OCI-LY7 (cell line): ENCODE data around the gene DDX56. TPM values are rescaled to one million over a fixed set of nuclear protein-coding genes. Genes with fewer than 3 reads are reported as not detected.
A peak's percentile ranks its signal among the peaks of the same experiment; 100 is the strongest.

Experiments
- BruUV-seq: library from RNA; stranded (reverse); fragments of 400-500 nt; replicated peaks from 2 replicates; lab custom pipeline; 2021; lab: Mats Ljungman, UMichigan
- CTCF ChIA-PET: fragments of 300-600 bp; sonication (Branson Sonifier 250); formaldehyde crosslinking; loops from one replicate; lab custom pipeline; 2022; ENCODE audit warnings: antibody characterized with exemption; ENCODE audit not compliant: unreplicated experiment; lab: Charles Lee
- POLR2A ChIA-PET: fragments of 300-600 bp; sonication (Branson Sonifier 250); formaldehyde crosslinking; loops from one replicate; lab custom pipeline; 2022; ENCODE audit warnings: antibody characterized with exemption; lab: Charles Lee
- DNase-seq: peaks from one replicate; pipeline ENCODE4 v3.0.0-alpha.2; 2015; ENCODE audit warnings: low spot score
- H2AFZ ChIP-seq: fragments of 200-600 bp; sonication (generic), shearing (Covaris generic); 2 replicates; pipeline ENCODE4 v1.6.1; 2014; ENCODE audit warnings: mild to moderate bottlenecking, antibody characterized with exemption, low read length, moderate library complexity
- H3K27ac ChIP-seq: fragments of 200-600 bp; sonication (generic); 2 replicates; pipeline ENCODE4 v1.5.1; 2014; ENCODE audit warnings: mixed run types, low read depth, mild to moderate bottlenecking, moderate library complexity, low read length, inconsistent platforms; ENCODE audit not compliant: poor library complexity, severe bottlenecking
- H3K36me3 ChIP-seq: fragments of 200-600 bp; sonication (generic); 2 replicates; pipeline ENCODE4 v1.6.1; 2014; ENCODE audit warnings: mild to moderate bottlenecking, antibody characterized with exemption, low read length, moderate library complexity, mixed read lengths; ENCODE audit not compliant: insufficient read depth
- H3K4me1 ChIP-seq: fragments of 200-600 bp; sonication (generic); 2 replicates; pipeline ENCODE4 v1.5.1; 2014; ENCODE audit warnings: mild to moderate bottlenecking, low read length; ENCODE audit not compliant: insufficient read depth, poor library complexity, severe bottlenecking
- H3K4me2 ChIP-seq: fragments of 200-600 bp; sonication (generic); 2 replicates; pipeline ENCODE4 v1.6.1; 2014; ENCODE audit warnings: mild to moderate bottlenecking, low read length
- H3K4me3 ChIP-seq: fragments of 200-600 bp; sonication (generic); 2 replicates; pipeline ENCODE4 v1.5.1; 2014; ENCODE audit warnings: mild to moderate bottlenecking, low read depth, low read length; ENCODE audit not compliant: poor library complexity, severe bottlenecking
- H3K79me2 ChIP-seq: fragments of 200-600 bp; sonication (generic); 2 replicates; pipeline ENCODE4 v1.6.1; 2016; ENCODE audit warnings: low read depth, mild to moderate bottlenecking, low read length, moderate library complexity, mixed read lengths; ENCODE audit not compliant: insufficient read depth
- H3K9me2 ChIP-seq: fragments of 200-600 bp; sonication (generic); 2 replicates; pipeline ENCODE4 v1.6.1; 2016; ENCODE audit warnings: mild to moderate bottlenecking, low read length, mixed read lengths; ENCODE audit not compliant: insufficient read depth
- H3K9me3 ChIP-seq: fragments of 200-600 bp; sonication (generic); 2 replicates; pipeline ENCODE4 v1.6.1; 2014; ENCODE audit warnings: mild to moderate bottlenecking, mixed run types, low read length, mixed read lengths
- H4K20me1 ChIP-seq: fragments of 200-600 bp; sonication (generic); 2 replicates; pipeline ENCODE4 v1.6.1; 2014; ENCODE audit warnings: mild to moderate bottlenecking, antibody characterized with exemption, low read length, moderate library complexity, mixed read lengths; ENCODE audit not compliant: insufficient read depth
- EZH2phosphoT487 ChIP-seq: fragments of 200-600 bp; sonication (generic); IDR thresholded peaks from 2 replicates; pipeline ENCODE4 v1.6.1; 2018; ENCODE audit warnings: low read depth, borderline replicate concordance, mild to moderate bottlenecking, mixed run types, antibody characterized with exemption, low read length, moderate library complexity, mixed read lengths
- intact Hi-C: fragments of 100-400 bp; cut with micrococcal nuclease; formaldehyde crosslinking; loops from one replicate; pipeline ENCODE4 v1.10.0; 2022; ENCODE audit not compliant: unreplicated experiment
- total RNA-seq, 2 experiments: library from RNA; depleted of rRNA in 1 of 2; stranded (reverse); fragments of >200 nt in 1 of 2; shearing (Covaris generic) in 1 of 2; gene quantifications; 2 replicates each; pipeline ENCODE4 v1.2.3, GENCODE V29; 2014 to 2022
- TF ChIP-seq, protein P1 (sequence below): fragments of 200-600 bp; sonication (generic); conservative IDR thresholded peaks from 2 replicates; pipeline ENCODE4 v1.5.1; 2014; ENCODE audit warnings: mild to moderate bottlenecking, antibody characterized with exemption, low read length, moderate library complexity, mixed read lengths

DDX56 gene
- total RNA-seq, 2 experiments from 2014 or later, result 89.2 to 95.4 TPM

DNA sequence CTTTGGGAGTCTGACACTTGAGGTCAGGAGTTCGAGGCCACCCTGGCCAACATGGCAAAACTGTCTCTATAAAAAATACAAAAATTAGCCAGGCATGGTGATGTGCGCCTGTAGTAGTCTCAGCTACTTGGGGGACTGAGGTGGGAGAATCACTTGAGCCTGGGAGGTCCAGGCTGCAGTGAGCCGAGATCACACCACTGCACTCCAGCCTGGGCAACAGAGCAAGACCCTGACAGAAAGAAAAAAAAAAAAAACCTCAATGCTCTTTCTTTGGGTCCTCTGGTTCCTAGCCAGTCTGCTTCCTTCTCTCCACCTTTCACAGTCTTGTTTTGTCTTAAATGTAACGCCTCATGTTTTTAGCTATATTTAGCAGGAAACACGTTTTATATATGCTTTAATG is 42.1 kb upstream of the DDX56 start:
- H3K9me3 ChIP-seq, result no peaks in the 10 kb centered on the region
- TF ChIP-seq EZH2phosphoT487, result no peak
- TF ChIP-seq, protein P1, sequence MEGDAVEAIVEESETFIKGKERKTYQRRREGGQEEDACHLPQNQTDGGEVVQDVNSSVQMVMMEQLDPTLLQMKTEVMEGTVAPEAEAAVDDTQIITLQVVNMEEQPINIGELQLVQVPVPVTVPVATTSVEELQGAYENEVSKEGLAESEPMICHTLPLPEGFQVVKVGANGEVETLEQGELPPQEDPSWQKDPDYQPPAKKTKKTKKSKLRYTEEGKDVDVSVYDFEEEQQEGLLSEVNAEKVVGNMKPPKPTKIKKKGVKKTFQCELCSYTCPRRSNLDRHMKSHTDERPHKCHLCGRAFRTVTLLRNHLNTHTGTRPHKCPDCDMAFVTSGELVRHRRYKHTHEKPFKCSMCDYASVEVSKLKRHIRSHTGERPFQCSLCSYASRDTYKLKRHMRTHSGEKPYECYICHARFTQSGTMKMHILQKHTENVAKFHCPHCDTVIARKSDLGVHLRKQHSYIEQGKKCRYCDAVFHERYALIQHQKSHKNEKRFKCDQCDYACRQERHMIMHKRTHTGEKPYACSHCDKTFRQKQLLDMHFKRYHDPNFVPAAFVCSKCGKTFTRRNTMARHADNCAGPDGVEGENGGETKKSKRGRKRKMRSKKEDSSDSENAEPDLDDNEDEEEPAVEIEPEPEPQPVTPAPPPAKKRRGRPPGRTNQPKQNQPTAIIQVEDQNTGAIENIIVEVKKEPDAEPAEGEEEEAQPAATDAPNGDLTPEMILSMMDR, result no peak
- ChIA-PET POLR2A (interaction anchor here (0.5 to 2.6 kb wide), 5 partner anchors 9 to 231 kb away, joined by 3 to 8 read pairs (median 4); partner anchors contain the start of gene OGDH), CTCF (no interaction called here)
- intact Hi-C loops, result no loop called here
- H3K9me2 ChIP-seq, result no peaks in the 10 kb centered on the region
- peaks cover 18% of the 10 kb centered on the region for H3K4me1 ChIP-seq
- no peak for DNase-seq
- peaks cover 10% of the 10 kb centered on the region for H4K20me1 ChIP-seq
- H3K4me2 ChIP-seq, result peak overlapping the region; percentile 14; the same call in 1 of the 2 replicates
- H3K79me2 ChIP-seq, result peaks cover 97% of the 10 kb centered on the region
- no TSS peak for BruUV-seq
- no peak overlapping the region for H2AFZ ChIP-seq
- H3K4me3 ChIP-seq, result no peak overlapping the region
- peaks cover 16% of the 10 kb centered on the region for H3K36me3 ChIP-seq
- no peak overlapping the region for H3K27ac ChIP-seq

DNA sequence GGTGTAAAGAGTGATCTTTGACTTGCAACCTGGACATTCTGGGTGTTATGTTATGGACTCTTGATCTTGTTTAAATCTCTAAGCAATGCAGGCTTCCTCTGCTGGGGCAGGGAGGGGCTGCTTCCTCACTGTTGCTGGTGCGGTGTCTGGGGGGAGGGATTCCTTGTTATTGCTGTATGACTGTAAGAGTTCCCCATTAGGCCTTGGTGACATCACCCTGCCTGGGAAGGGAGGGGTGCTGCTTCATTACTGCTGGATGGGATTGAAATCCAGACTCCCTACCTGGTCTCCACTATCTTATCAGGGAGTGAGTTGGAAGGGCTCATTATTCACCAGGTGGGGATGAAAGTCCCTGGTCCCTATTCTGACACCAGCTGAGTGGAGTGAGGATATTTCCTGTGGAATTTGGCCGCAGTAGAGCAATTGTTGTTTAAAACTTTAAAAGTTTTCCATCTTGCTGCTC is 41.5 kb upstream of the DDX56 start:
- no peak for DNase-seq

DNA sequence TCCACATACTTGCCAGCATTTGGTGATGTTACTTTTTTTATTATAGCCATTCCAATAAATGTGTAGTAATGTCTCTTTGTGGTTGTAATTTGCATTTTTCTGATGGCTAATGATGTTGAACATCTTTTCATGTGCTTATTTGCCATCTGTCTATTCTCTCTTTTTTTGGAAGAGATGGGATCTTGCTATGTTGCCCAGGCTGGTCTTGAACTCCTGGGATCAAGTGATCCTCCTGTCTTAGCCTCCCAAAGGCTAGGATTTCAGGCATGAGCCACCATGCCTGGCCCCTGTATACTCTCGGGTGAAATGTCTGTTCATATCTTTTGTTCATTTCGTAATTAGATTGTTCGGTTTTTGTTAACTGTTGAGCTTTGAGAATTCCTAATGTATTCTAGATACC is 36.1 kb upstream of the DDX56 start:
- H3K79me2 ChIP-seq, result peaks cover 79% of the 10 kb centered on the region
- no peak overlapping the region for H3K4me2 ChIP-seq
- H4K20me1 ChIP-seq, result peaks cover 12% of the 10 kb centered on the region; the same call in 1 of the 2 replicates
- BruUV-seq, result no TSS peak
- H3K9me2 ChIP-seq, result no peaks in the 10 kb centered on the region
- ChIA-PET POLR2A (no interaction called here), CTCF (no interaction called here)
- no peak overlapping the region for H2AFZ ChIP-seq
- DNase-seq, result no peak
- intact Hi-C loops, result no loop called here
- H3K27ac ChIP-seq, result no peak overlapping the region
- peaks cover 21% of the 10 kb centered on the region; the same call in 1 of the 2 replicates for H3K36me3 ChIP-seq
- peaks cover 24% of the 10 kb centered on the region for H3K4me1 ChIP-seq
- H3K4me3 ChIP-seq, result no peak overlapping the region
- no peak for TF ChIP-seq EZH2phosphoT487
- TF ChIP-seq, protein P1, result no peak
- H3K9me3 ChIP-seq, result no peaks in the 10 kb centered on the region

More for the DNA sequence above, 41.5 kb upstream of the DDX56 start:
- CTCF ChIA-PET, result no interaction called here
- POLR2A ChIA-PET, result interaction anchor here (0.6 to 1.2 kb wide), 2 partner anchors 14 to 1442 kb away, joined by 3 to 5 read pairs; no protein-coding TSS in a partner anchor
- Histone ChIP-seq H3K79me2 (peaks cover 97% of the 10 kb centered on the region), H2AFZ (no peak overlapping the region), H3K9me3 (no peaks in the 10 kb centered on the region), H3K36me3 (peaks cover 16% of the 10 kb centered on the region), H4K20me1 (peaks cover 10% of the 10 kb centered on the region), H3K4me2 (peak overlapping the region; percentile 14; the same call in 1 of the 2 replicates), H3K27ac (no peak overlapping the region), H3K4me1 (peaks cover 18% of the 10 kb centered on the region), H3K4me3 (no peak overlapping the region), H3K9me2 (no peaks in the 10 kb centered on the region)
- intact Hi-C loops, result no loop called here
- BruUV-seq, result no TSS peak
- TF ChIP-seq, protein P1, result no peak
- TF ChIP-seq EZH2phosphoT487, result no peak
